Colonic mucosa (tissue), 4 donors: ENCODE data around the gene PLXDC2. TPM values are rescaled to one million over a fixed set of nuclear protein-coding genes. Genes with fewer than 3 reads are reported as not detected.

Source experiments
- DNase-seq: peaks from one replicate; pipeline ENCODE4 v3.0.0-alpha.2; 2020
- H3K27ac ChIP-seq: fragments of 200-600 bp; one replicate; pipeline ENCODE4 v1.8.0; 2021
- H3K27me3 ChIP-seq: fragments of 200-600 bp; one replicate; pipeline ENCODE4 v1.8.0; 2021
- H3K36me3 ChIP-seq: fragments of 200-600 bp; one replicate; pipeline ENCODE4 v1.8.0; 2021
- H3K4me1 ChIP-seq: fragments of 200-600 bp; one replicate; pipeline ENCODE4 v1.8.0; 2021; ENCODE audit warnings: mild to moderate bottlenecking
- H3K4me3 ChIP-seq: fragments of 200-600 bp; one replicate; pipeline ENCODE4 v1.8.0; 2021
- H3K9ac ChIP-seq, 2 donors: one replicate each; pipeline ENCODE4 v1.7.0; 2013; ENCODE audit warnings: control low read depth in 2 of 2, low read depth in 2 of 2, low read length in 2 of 2
- H3K9me3 ChIP-seq: fragments of 200-600 bp; one replicate; pipeline ENCODE4 v1.8.0; 2021
- CTCF ChIP-seq: fragments of 200-600 bp; IDR thresholded peaks from one replicate; pipeline ENCODE4 v1.8.0; 2022; ENCODE audit warnings: antibody characterized with exemption, mild to moderate bottlenecking
- intact Hi-C: fragments of 100-400 bp; cut with DNase I; formaldehyde crosslinking; loops from one replicate; pipeline ENCODE4 v1.14.1; 2022
- total RNA-seq, 2 donors: library from RNA; stranded (reverse); fragmentation: NEBNext Ultra II Directional in 1 of 2; extraction: Animal tissue kit (Norgen Biotek cat#: 25700) in 1 of 2; gene quantifications; one replicate each; pipeline ENCODE4 v1.2.1, GENCODE V29; 2021
- donor health status: healthy.
- donor health status: DM: no; HTN: no; CAD: no.
- donor health status: DM: no; HTN: no; CAD: no.

Gene PLXDC2
- total RNA-seq, 2 donors from 2014 or later: 12.5 to 22.4 TPM

- H3K9me3 ChIP-seq: no peaks in the 10 kb centered on the region
- H3K27ac ChIP-seq: no peak overlapping the region
- no peak for TF ChIP-seq CTCF
- intact Hi-C loops: no loop called here
- no peaks in the 10 kb centered on the region for H3K36me3 ChIP-seq
- no peak for DNase-seq
- H3K4me1 ChIP-seq: no peaks in the 10 kb centered on the region
- no peak overlapping the region for H3K9ac ChIP-seq
- no peaks in the 10 kb centered on the region for H3K27me3 ChIP-seq
- H3K4me3 ChIP-seq: no peak overlapping the region
Measured at GRCh38 chr10:19778996-19779395, 37.2 kb upstream of the PLXDC2 start.

- Histone ChIP-seq H3K4me1 (no peaks in the 10 kb centered on the region), H3K4me3 (no peak overlapping the region), H3K36me3 (no peaks in the 10 kb centered on the region), H3K9me3 (no peaks in the 10 kb centered on the region), H3K27me3 (no peaks in the 10 kb centered on the region), H3K27ac (no peak overlapping the region), H3K9ac (no peak overlapping the region)
- intact Hi-C loops: no loop called here
- no peak for TF ChIP-seq CTCF
- no peak for DNase-seq
Measured at GRCh38 chr10:19782430-19783089, 33.7 kb upstream of the PLXDC2 start.

DNA sequence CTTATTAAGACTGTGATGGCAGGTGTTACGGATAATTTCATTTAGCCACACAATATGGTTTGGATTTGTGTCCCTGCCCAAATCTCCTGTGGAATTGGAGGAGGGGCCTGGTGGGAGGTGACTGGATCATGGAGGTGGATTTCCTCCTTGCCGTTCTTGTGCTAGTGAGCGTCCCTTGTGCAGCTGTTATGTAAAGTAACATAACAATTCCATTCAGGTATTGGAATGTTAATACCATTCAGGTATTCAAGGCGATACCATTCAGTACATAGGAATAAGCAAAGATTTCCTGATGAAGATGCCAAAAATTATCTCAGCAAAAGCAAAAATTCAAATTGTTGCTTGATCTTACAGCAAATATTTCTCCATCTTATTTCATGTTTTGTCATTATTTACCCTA, 32.5 kb upstream of the PLXDC2 start:
- intact Hi-C loops: no loop called here
- no peaks in the 10 kb centered on the region for H3K36me3 ChIP-seq

DNA sequence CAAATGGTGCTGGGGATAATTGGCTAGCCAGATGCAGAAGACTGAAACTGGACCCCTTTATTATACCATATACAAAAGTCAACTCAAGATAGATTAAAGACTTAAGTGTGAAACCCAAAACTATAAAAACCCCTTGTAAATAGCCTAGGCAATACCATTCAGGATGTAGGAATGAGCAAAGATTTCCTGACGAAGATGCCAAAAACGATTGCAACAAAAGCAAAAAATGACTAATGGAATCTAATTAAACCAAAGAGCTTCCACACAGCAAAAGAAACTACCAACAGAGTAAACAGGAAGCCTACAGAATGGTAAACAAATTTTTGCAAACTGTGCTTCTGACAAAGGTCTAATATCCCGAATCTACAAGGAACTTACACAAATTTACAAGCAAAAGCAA, 30.9 kb upstream of the PLXDC2 start:
- Histone ChIP-seq H3K27me3 (no peaks in the 10 kb centered on the region), H3K36me3 (no peaks in the 10 kb centered on the region), H3K9me3 (no peaks in the 10 kb centered on the region), H3K9ac (no peak overlapping the region), H3K27ac (no peak overlapping the region), H3K4me3 (no peak overlapping the region), H3K4me1 (no peaks in the 10 kb centered on the region)
- no peak for DNase-seq
- no peak for TF ChIP-seq CTCF
- intact Hi-C loops: loop anchor here (5.0 kb wide), 1 partner anchor 373 kb away; no protein-coding TSS in a partner anchor

More for the DNA sequence above, 32.5 kb upstream of the PLXDC2 start:
- H3K4me1 ChIP-seq: no peaks in the 10 kb centered on the region
- no peaks in the 10 kb centered on the region for H3K9me3 ChIP-seq
- DNase-seq: no peak
- no peaks in the 10 kb centered on the region for H3K27me3 ChIP-seq
- H3K27ac ChIP-seq: no peak overlapping the region
- H3K4me3 ChIP-seq: no peak overlapping the region
- no peak for TF ChIP-seq CTCF
- H3K9ac ChIP-seq: no peak overlapping the region

DNA sequence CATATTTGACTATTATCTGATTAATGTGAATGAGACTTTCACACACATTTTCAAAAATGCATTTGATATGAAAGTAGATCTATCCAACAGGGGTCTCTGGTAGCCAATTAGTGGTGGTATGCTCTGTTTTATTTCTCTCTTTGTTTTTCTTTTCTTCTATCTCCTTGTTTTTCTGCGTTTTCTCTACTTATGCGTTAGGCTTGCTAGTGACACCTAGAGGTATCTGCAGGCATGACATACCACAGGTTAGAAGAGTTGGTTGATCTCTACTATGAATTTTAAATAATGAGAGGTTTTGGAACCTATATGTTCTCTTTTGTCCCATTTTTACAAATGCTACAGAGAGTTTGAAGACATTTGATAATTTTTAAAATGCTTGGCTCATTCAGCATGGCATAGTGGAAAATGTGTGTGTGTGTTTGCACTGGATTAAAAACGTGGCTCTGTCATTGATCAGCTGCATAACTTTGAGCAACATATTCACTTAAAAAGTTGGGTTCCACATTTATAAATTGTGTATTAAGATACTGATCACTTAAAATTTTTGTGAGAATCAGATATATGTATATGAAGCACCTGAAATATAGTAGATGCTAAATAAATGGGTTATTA, 28.1 kb upstream of the PLXDC2 start:
- peak; percentile 34 for DNase-seq
- Histone ChIP-seq H3K9me3 (no peaks in the 10 kb centered on the region), H3K9ac (no peak overlapping the region), H3K27me3 (no peaks in the 10 kb centered on the region), H3K36me3 (no peaks in the 10 kb centered on the region), H3K27ac (no peak overlapping the region), H3K4me1 (no peaks in the 10 kb centered on the region), H3K4me3 (no peak overlapping the region)
- intact Hi-C loops: loop anchor here (5.0 kb wide), 1 partner anchor 376 kb away; no protein-coding TSS in a partner anchor
- peak; percentile 71 for TF ChIP-seq CTCF
